SK-N-SH (cell line): ENCODE measurements around the gene TOM1L1. TPM values are rescaled to one million over a fixed set of nuclear protein-coding genes. Genes with fewer than 3 reads are reported as not detected.

Source experiments
- CTCF ChIA-PET: fragments of 300-600, 350-600 bp; formaldehyde crosslinking; extraction: SDS; loops from one replicate; lab custom pipeline; 2021; lab: Yijun Ruan, JAX
- POLR2A ChIA-PET: fragments of 350-600 bp; sonication (Branson Sonifier 250); formaldehyde crosslinking; extraction: SDS; loops from one replicate; lab custom pipeline; 2020; ENCODE audit warnings: antibody characterized with exemption, inconsistent platforms; lab: Yijun Ruan, JAX
- DNase-seq: peaks from one replicate; pipeline ENCODE4 v3.0.0; 2012
- H2AFZ ChIP-seq: fragments of 200-600 bp; sonication (generic); 2 replicates; pipeline ENCODE4 v1.8.1; 2016; ENCODE audit warnings: antibody characterized with exemption, mild to moderate bottlenecking, low read depth
- H3F3A ChIP-seq: fragments of 200-600 bp; sonication (generic); replicated peaks from 2 replicates; pipeline ENCODE3; 2016; ENCODE audit warnings: antibody characterized with exemption, mild to moderate bottlenecking; ENCODE audit not compliant: insufficient read depth
- H3K27ac ChIP-seq, 2 experiments: fragments of 200-500 bp in 1 of 2; fragments of 200-600 bp in 1 of 2; sonication (Bioruptor generic) in 1 of 2; sonication (generic), shearing (Covaris generic) in 1 of 2; 2 replicates each; pipeline versions ENCODE4 v1.5.1 to v1.6.1; 2014 to 2016; ENCODE audit warnings: low read depth in 2 of 2, inconsistent platforms in 1 of 2, low read length in 1 of 2, mild to moderate bottlenecking in 1 of 2, mixed read lengths in 1 of 2
- H3K27me3 ChIP-seq: fragments of 200-600 bp; sonication (generic), shearing (Covaris generic); 2 replicates; pipeline ENCODE4 v1.6.1; 2016; ENCODE audit warnings: mixed run types; ENCODE audit not compliant: insufficient read depth
- H3K36me3 ChIP-seq, 2 experiments: fragments of 200-500 bp in 1 of 2; fragments of 200-600 bp in 1 of 2; sonication (Bioruptor generic) in 1 of 2; sonication (generic) in 1 of 2; replicated peaks in 1 of 2; 2 replicates each; pipeline versions ENCODE3 to v1.5.1; 2014 to 2016; ENCODE audit warnings: low read length in 1 of 2, mild to moderate bottlenecking in 1 of 2; ENCODE audit not compliant: insufficient read depth in 2 of 2, control insufficient read depth in 1 of 2
- H3K4me1 ChIP-seq, 2 experiments: fragments of 200-500 bp in 1 of 2; fragments of 200-600 bp in 1 of 2; sonication (Bioruptor generic) in 1 of 2; sonication (generic), shearing (Covaris generic) in 1 of 2; 2 replicates each; pipeline versions ENCODE4 v1.5.1 to v1.6.1; 2014 to 2016; ENCODE audit warnings: low read depth in 1 of 2, low read length in 1 of 2, mixed run types in 1 of 2; ENCODE audit not compliant: insufficient read depth in 2 of 2, control insufficient read depth in 1 of 2
- H3K4me2 ChIP-seq: fragments of 200-600 bp; sonication (generic), shearing (Covaris generic); 2 replicates; pipeline ENCODE4 v1.6.1; 2017; ENCODE audit warnings: mixed run types
- H3K4me3 ChIP-seq, 2 experiments: fragments of 200-500 bp in 1 of 2; fragments of 200-600 bp in 1 of 2; sonication (Bioruptor generic) in 1 of 2; sonication (generic), shearing (Covaris generic) in 1 of 2; 2 replicates each; pipeline versions ENCODE4 v1.5.1 to v1.8.1; 2014 to 2016; ENCODE audit warnings: low read depth in 2 of 2, inconsistent platforms in 1 of 2, low read length in 1 of 2, mild to moderate bottlenecking in 1 of 2, mixed read lengths in 1 of 2, moderate library complexity in 1 of 2
- H3K79me2 ChIP-seq: fragments of 200-600 bp; sonication (generic); 2 replicates; pipeline ENCODE4 v1.8.1; 2017; ENCODE audit warnings: mild to moderate bottlenecking; ENCODE audit not compliant: insufficient read depth
- H3K9ac ChIP-seq: fragments of 200-600 bp; sonication (generic); 2 replicates; pipeline ENCODE4 v1.6.1; 2017; ENCODE audit warnings: mixed run types
- H3K9me2 ChIP-seq: fragments of 200-600 bp; sonication (generic); 2 replicates; pipeline ENCODE4 v1.6.1; 2017; ENCODE audit warnings: mixed run types
- H3K9me3 ChIP-seq: fragments of 200-600 bp; sonication (generic); 2 replicates; pipeline ENCODE4 v1.6.1; 2017; ENCODE audit warnings: mixed run types, mild to moderate bottlenecking, moderate library complexity
- H4K20me1 ChIP-seq: fragments of 200-600 bp; sonication (generic); 2 replicates; pipeline ENCODE4 v1.6.1; 2017; ENCODE audit warnings: mild to moderate bottlenecking, mixed run types; ENCODE audit not compliant: insufficient read depth
- CHD2 ChIP-seq: fragments of 150-350 bp; IDR thresholded peaks from 2 replicates; pipeline ENCODE4 v1.6.1; 2018; ENCODE audit warnings: low read length; ENCODE audit not compliant: partially characterized antibody
- EZH2phosphoT487 ChIP-seq: fragments of 200-600 bp; sonication (generic); IDR thresholded peaks from 2 replicates; pipeline ENCODE4 v1.6.1; 2017; ENCODE audit warnings: low read depth, mixed run types, mild to moderate bottlenecking, antibody characterized with exemption, moderate library complexity, borderline replicate concordance
- GABPA ChIP-seq: IDR thresholded peaks from 2 replicates; pipeline ENCODE4 v1.4.0; 2012; ENCODE audit warnings: low read depth, mild to moderate bottlenecking
- MEF2A ChIP-seq: IDR thresholded peaks from 2 replicates; pipeline ENCODE4 v1.4.0; 2012; ENCODE audit warnings: low read depth, borderline replicate concordance
- POLR2AphosphoS5 ChIP-seq: IDR thresholded peaks from 2 replicates; pipeline ENCODE4 v1.6.1; 2012; ENCODE audit warnings: low read depth, low read length
- RFX5 ChIP-seq: IDR thresholded peaks from 2 replicates; pipeline ENCODE4 v1.6.1; 2012; ENCODE audit warnings: mild to moderate bottlenecking, improper control_type of control experiment, low read length
- SIN3A ChIP-seq: IDR thresholded peaks from 2 replicates; pipeline ENCODE4 v1.6.1; 2012; ENCODE audit warnings: low read depth, mild to moderate bottlenecking, low read length, moderate library complexity, borderline replicate concordance
- TAF1 ChIP-seq: IDR thresholded peaks from 2 replicates; pipeline ENCODE4 v1.6.1; 2012; ENCODE audit warnings: low read depth, mild to moderate bottlenecking, low read length, moderate library complexity, borderline replicate concordance
- TCF12 ChIP-seq: IDR thresholded peaks from 2 replicates; pipeline ENCODE4 v1.4.0; 2012
- TEAD4 ChIP-seq: IDR thresholded peaks from 2 replicates; pipeline ENCODE4 v1.4.0; 2012; ENCODE audit warnings: mild to moderate bottlenecking, borderline replicate concordance; ENCODE audit not compliant: insufficient read depth
- YY1 ChIP-seq: IDR thresholded peaks from 2 replicates; pipeline ENCODE4 v1.4.0; 2012; ENCODE audit warnings: low read depth, mild to moderate bottlenecking
- WGBS: methylation state at CpG from one replicate; pipeline ENCODE4 v1.1.6; 2017; ENCODE audit warnings: low lambda C conversion rate; 5-methylcytosine and 5-hydroxymethylcytosine counted together
- polyA plus RNA-seq, 3 experiments: library from polyadenylated mRNA; depleted of rRNA; stranded (reverse); fragments of >200 nt; gene quantifications; 2 replicates each; pipeline ENCODE4 v1.2.3, GENCODE V29; 2012
- TF ChIP-seq, protein P1 (sequence below): IDR thresholded peaks from 2 replicates; pipeline ENCODE4; 2012

The TOM1L1 gene
- polyA plus RNA-seq, 1 of the 3 experiments (the other 2 are of a cell fraction): 46.5 TPM

DNA sequence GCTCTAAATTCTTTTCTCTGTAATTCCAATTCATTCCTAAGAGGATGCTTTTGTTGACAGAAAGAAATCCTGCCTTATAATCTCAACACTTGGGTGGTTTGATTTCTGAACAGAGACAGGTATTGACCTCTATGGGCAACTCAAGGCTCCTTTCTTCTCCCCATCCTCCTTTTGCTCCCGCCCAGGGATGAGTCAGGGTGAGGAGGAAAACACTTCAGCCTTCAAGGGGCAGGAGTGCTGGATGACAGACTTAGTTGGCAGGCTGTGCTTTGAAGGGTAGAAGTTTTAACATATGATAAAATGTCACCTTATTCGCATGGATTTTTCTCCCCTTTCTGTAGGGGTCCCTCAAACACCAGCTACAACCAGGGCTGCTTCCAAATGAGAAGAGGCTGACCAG, 16.7 kb upstream of the TOM1L1 start:
- H3K9me2 ChIP-seq: no peaks in the 10 kb centered on the region
- H3K27me3 ChIP-seq: no peaks in the 10 kb centered on the region
- H3F3A ChIP-seq: no peaks in the 10 kb centered on the region
- 24% methylated on average over 2 of the region's 2 CpGs for WGBS
- ChIA-PET CTCF (interaction anchor here (1.1 kb wide), 1 partner anchor 10 kb away, joined by 3 read pairs; no protein-coding TSS in a partner anchor), POLR2A (no interaction called here)
- TF ChIP-seq SIN3A: no peak
- no peak for TF ChIP-seq EZH2phosphoT487
- TF ChIP-seq RFX5: no peak
- H4K20me1 ChIP-seq: no peaks in the 10 kb centered on the region
- H3K79me2 ChIP-seq: no peaks in the 10 kb centered on the region
- no peak overlapping the region for H3K4me2 ChIP-seq
- H3K9ac ChIP-seq: no peak overlapping the region
- no peak overlapping the region for H3K4me3 ChIP-seq
- no peak for DNase-seq
- no peak overlapping the region for H2AFZ ChIP-seq
- no peak overlapping the region for H3K27ac ChIP-seq
- no peaks in the 10 kb centered on the region for H3K36me3 ChIP-seq
- H3K4me1 ChIP-seq: no peaks in the 10 kb centered on the region
- no peaks in the 10 kb centered on the region for H3K9me3 ChIP-seq

DNA sequence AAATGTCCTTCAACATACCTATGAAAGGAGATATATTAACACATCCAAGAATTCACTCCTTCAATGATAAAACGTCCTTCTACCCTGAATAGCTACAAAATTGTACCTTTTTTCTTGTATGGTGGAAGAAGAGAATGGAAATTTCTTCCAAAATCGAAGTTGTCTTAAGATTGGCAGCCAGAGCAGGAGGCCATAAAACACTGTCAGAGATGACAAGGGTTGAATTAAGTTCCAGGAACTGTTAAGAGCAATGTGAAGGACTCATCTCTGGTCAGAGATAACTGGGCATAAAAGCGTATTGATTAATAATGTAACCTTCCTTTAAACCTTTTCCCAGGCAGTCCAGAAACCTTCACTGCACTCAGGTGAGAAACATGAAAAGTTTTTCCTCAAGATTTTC, 12.9 kb upstream of the TOM1L1 start:
- Histone ChIP-seq H3K27me3 (no peaks in the 10 kb centered on the region), H3F3A (no peaks in the 10 kb centered on the region), H4K20me1 (no peaks in the 10 kb centered on the region), H2AFZ (no peak overlapping the region), H3K9ac (no peak overlapping the region), H3K9me2 (no peaks in the 10 kb centered on the region), H3K9me3 (no peaks in the 10 kb centered on the region), H3K27ac (no peak overlapping the region), H3K79me2 (no peaks in the 10 kb centered on the region), H3K36me3 (no peaks in the 10 kb centered on the region)
- no peak for DNase-seq
- 27% methylated on average over 3 of the region's 3 CpGs for WGBS
- POLR2A ChIA-PET: no interaction called here
- no peak for TF ChIP-seq CHD2
- TF ChIP-seq MEF2A: no peak
- TF ChIP-seq TEAD4: no peak
- TF ChIP-seq YY1: no peak
- no peak for TF ChIP-seq RFX5
- TF ChIP-seq, protein P1, sequence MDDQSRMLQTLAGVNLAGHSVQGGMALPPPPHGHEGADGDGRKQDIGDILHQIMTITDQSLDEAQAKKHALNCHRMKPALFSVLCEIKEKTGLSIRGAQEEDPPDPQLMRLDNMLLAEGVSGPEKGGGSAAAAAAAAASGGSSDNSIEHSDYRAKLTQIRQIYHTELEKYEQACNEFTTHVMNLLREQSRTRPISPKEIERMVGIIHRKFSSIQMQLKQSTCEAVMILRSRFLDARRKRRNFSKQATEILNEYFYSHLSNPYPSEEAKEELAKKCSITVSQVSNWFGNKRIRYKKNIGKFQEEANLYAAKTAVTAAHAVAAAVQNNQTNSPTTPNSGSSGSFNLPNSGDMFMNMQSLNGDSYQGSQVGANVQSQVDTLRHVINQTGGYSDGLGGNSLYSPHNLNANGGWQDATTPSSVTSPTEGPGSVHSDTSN: no peak
- TF ChIP-seq POLR2AphosphoS5: no peak
- TF ChIP-seq, all 33 proteins: peak for 0
- CTCF ChIA-PET: no interaction called here
- no peak overlapping the region for H3K4me3 ChIP-seq
- no peak overlapping the region for H3K4me2 ChIP-seq
- H3K4me1 ChIP-seq: peaks cover 0 to 2% of the 10 kb centered on the region in 2 experiments; a peak in 1 of 4 replicates

DNA sequence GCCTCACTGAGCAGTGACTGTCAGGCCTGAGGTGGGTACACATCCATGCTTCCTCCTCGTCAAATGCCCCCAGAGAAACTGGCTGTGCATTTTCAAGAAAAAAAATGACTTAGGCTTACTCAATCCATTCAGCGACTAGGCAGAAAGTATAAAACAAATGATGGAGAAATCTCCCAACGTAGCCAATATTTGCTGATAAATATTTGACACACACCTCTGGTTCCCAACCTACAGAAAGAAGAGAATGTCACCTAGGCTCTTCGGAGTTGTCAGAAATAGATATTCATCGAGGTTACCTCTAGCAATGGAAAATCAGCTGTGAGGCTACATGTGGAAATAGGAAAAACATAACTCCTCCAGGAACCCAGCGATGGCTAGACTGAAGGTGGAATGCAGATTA, 12.4 kb upstream of the TOM1L1 start:
- H3F3A ChIP-seq: no peaks in the 10 kb centered on the region
- no peaks in the 10 kb centered on the region for H4K20me1 ChIP-seq
- WGBS: 51% methylated on average over 6 of the region's 6 CpGs
- H3K4me2 ChIP-seq: no peak overlapping the region
- CTCF ChIA-PET: interaction anchor here (1.8 kb wide), 1 partner anchor 10 kb away, joined by 5 read pairs; no protein-coding TSS in a partner anchor
- no peak overlapping the region for H3K9ac ChIP-seq
- H3K9me3 ChIP-seq: no peaks in the 10 kb centered on the region
- no peak overlapping the region for H2AFZ ChIP-seq
- POLR2A ChIA-PET: no interaction called here
- TF ChIP-seq CHD2 (no peak), GABPA (no peak), TCF12 (no peak), TAF1 (no peak), YY1 (no peak)
- H3K4me1 ChIP-seq: peaks cover 0 to 2% of the 10 kb centered on the region in 2 experiments; a peak in 1 of 4 replicates
- DNase-seq: no peak
- no peak overlapping the region for H3K27ac ChIP-seq
- no peak overlapping the region for H3K4me3 ChIP-seq
- no peaks in the 10 kb centered on the region for H3K27me3 ChIP-seq
- no peaks in the 10 kb centered on the region for H3K9me2 ChIP-seq
- no peaks in the 10 kb centered on the region for H3K36me3 ChIP-seq
- no peaks in the 10 kb centered on the region for H3K79me2 ChIP-seq
